Measurements from ENCODE around the gene TUBGCP6. TPM values are rescaled to one million over a fixed set of nuclear protein-coding genes. Genes with fewer than 3 reads are reported as not detected.

TUBGCP6 gene
- total RNA-seq, 1 experiment from 2014 or later: 31.0 TPM

- POLR2A ChIA-PET (ENCODE audit: low non-redundant PET): no interaction called here
- peaks cover 19% of the 10 kb centered on the region for H3K36me3 ChIP-seq (ENCODE audit: insufficient read depth, low read length, poor library complexity, severe bottlenecking)
These were observed 3.6 kb upstream of the TUBGCP6 start for GRCh38 chr22:50248196-50249081.

GRCh38 chr22:50247748-50248147, 2.9 kb upstream of the TUBGCP6 start:
- peaks cover 7% of the 10 kb centered on the region for H3K4me1 ChIP-seq (ENCODE audit: insufficient read depth, low read length, poor library complexity, severe bottlenecking)
- peak; percentile 76 for DNase-seq (ENCODE audit: low spot score)
- H3K27me3 ChIP-seq (replicated peaks; ENCODE audit: insufficient read depth, low read depth, low read length, poor library complexity): no peaks in the 10 kb centered on the region
- intact Hi-C loops (cut with micrococcal nuclease; ENCODE audit: unreplicated experiment): no loop called here
- BruUV-seq (replicated peaks): no TSS peak
- CTCF ChIA-PET: interaction anchor here (0.6 kb wide), 1 partner anchor 292 kb away, joined by 6 read pairs; no protein-coding TSS in a partner anchor
- peaks cover 19% of the 10 kb centered on the region for H3K36me3 ChIP-seq (ENCODE audit: insufficient read depth, low read length, poor library complexity, severe bottlenecking)
- no peak for TF ChIP-seq CTCF (conservative IDR thresholded peaks at IDR 0.05; ENCODE audit: low read depth, low read length)
- no peak for TF ChIP-seq EZH2 (IDR thresholded peaks at IDR 0.05; ENCODE audit: borderline replicate concordance, low read depth, low read length, poor library complexity, severe bottlenecking)
- POLR2A ChIA-PET (ENCODE audit: low non-redundant PET): no interaction called here
- H3K9me3 ChIP-seq (ENCODE audit: low read depth, low read length, poor library complexity, severe bottlenecking): no peaks in the 10 kb centered on the region
- H3K27ac ChIP-seq (ENCODE audit: low read depth, low read length, poor library complexity, severe bottlenecking): peak overlapping the region; percentile 5
- H3K4me3 ChIP-seq (ENCODE audit: low read depth, low read length, poor library complexity, severe bottlenecking): no peak overlapping the region

More at GRCh38 chr22:50248196-50249081, 3.6 kb upstream of the TUBGCP6 start:
- peaks cover 7% of the 10 kb centered on the region for H3K4me1 ChIP-seq (ENCODE audit: insufficient read depth, low read length, poor library complexity, severe bottlenecking)
- BruUV-seq (replicated peaks): no TSS peak
- no peak for TF ChIP-seq EZH2 (IDR thresholded peaks at IDR 0.05; ENCODE audit: borderline replicate concordance, low read depth, low read length, poor library complexity, severe bottlenecking)
- intact Hi-C loops (cut with micrococcal nuclease; ENCODE audit: unreplicated experiment): no loop called here
- H3K27ac ChIP-seq (ENCODE audit: low read depth, low read length, poor library complexity, severe bottlenecking): peak overlapping the region; percentile 5
- H3K9me3 ChIP-seq (ENCODE audit: low read depth, low read length, poor library complexity, severe bottlenecking): no peaks in the 10 kb centered on the region
- no peak overlapping the region for H3K4me3 ChIP-seq (ENCODE audit: low read depth, low read length, poor library complexity, severe bottlenecking)
- CTCF ChIA-PET: interaction anchor here (0.6 kb wide), 1 partner anchor 291 kb away, joined by 6 read pairs; no protein-coding TSS in a partner anchor
- DNase-seq (ENCODE audit: low spot score): no peak
- H3K27me3 ChIP-seq (replicated peaks; ENCODE audit: insufficient read depth, low read depth, low read length, poor library complexity): no peaks in the 10 kb centered on the region

DNA sequence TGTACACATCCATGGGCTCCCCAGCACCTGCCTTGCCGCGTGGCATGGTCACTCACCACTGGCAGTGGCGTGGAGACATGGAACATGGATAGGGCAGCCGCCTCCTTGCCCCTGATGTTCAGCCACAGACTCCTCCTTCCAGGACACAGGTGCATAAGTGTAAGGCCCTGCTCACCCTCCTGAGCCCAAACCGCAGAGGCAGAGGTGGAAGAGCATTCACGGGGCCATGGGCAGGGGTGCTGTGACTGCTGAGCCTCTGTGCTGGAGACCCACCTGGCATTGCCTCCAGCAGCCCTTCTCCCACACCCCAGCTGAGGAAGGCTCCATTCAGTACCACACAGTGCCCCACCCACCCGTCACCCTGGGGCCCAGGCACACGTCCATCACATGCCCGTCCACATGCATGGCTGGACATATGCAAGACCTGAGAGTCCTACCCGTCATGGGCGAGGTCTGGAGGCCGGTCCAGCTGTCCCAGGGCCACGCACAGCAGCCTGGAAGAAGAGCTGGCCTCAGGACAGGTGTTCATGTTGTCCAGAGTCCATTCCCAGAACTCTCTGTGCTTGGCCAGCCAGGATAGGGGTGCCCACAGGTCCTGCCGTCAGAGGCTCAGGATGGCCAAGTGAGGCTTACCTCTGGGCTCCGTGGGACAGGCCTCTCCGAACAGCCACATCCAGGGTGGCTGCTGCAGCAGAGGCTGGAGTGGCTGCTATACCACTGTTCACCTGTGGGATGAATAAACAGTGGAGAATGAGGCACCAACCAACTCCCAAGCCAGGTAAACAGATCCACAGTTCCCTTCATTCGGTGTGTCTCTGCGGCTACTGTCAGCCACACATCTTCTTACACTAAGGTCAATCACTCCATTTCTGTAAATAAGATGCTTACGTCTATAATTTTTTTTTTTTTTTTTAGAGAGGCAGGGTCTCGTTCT, 1.7 kb upstream of the TUBGCP6 start:
- DNase-seq (ENCODE audit: low spot score): no peak
- CTCF ChIA-PET: interaction anchor here (0.6 kb wide), 1 partner anchor 390 kb away, joined by 4 read pairs; no protein-coding TSS in a partner anchor
- intact Hi-C loops (cut with micrococcal nuclease; ENCODE audit: unreplicated experiment): no loop called here

More for the DNA sequence above, 1.7 kb upstream of the TUBGCP6 start:
- Histone ChIP-seq H3K27ac (ENCODE audit: low read depth, low read length, poor library complexity, severe bottlenecking) (no peak overlapping the region), H3K4me3 (ENCODE audit: low read depth, low read length, poor library complexity, severe bottlenecking) (peak overlapping the region; percentile 98), H3K9me3 (ENCODE audit: low read depth, low read length, poor library complexity, severe bottlenecking) (no peaks in the 10 kb centered on the region), H3K4me1 (ENCODE audit: insufficient read depth, low read length, poor library complexity, severe bottlenecking) (peaks cover 5% of the 10 kb centered on the region), H3K36me3 (ENCODE audit: insufficient read depth, low read length, poor library complexity, severe bottlenecking) (peaks cover 19% of the 10 kb centered on the region), H3K27me3 (replicated peaks; ENCODE audit: insufficient read depth, low read depth, low read length, poor library complexity) (no peaks in the 10 kb centered on the region)
- BruUV-seq (replicated peaks): no TSS peak
- TF ChIP-seq CTCF (conservative IDR thresholded peaks at IDR 0.05; ENCODE audit: low read depth, low read length) (no peak), EZH2 (IDR thresholded peaks at IDR 0.05; ENCODE audit: borderline replicate concordance, low read depth, low read length, poor library complexity, severe bottlenecking) (no peak)
- POLR2A ChIA-PET (ENCODE audit: low non-redundant PET): no interaction called here

All from A673 (cell line).